HEK293 (cell line): ENCODE results near the gene FAM78A.

Experiments used
- CTCF ChIA-PET: fragments of 350-600 bp; formaldehyde crosslinking; extraction: SDS; loops from one replicate; lab custom pipeline; 2021; ENCODE audit warnings: antibody characterized with exemption; lab: Yijun Ruan, JAX
- POLR2A ChIA-PET: fragments of 300-600 bp; formaldehyde crosslinking; extraction: SDS; loops from one replicate; lab custom pipeline; 2020; ENCODE audit warnings: antibody characterized with exemption, inconsistent platforms; lab: Yijun Ruan, JAX
- H3K27ac ChIP-seq: fragments of 200-500 bp; sonication (Bioruptor generic); 2 replicates; pipeline ENCODE4 v1.5.1; 2014; ENCODE audit warnings: low read depth, low read length, control low read depth, inconsistent platforms; ENCODE audit errors: extremely low read depth
- H3K36me3 ChIP-seq, 2 experiments: fragments of 200-500 bp in 1 of 2; sonication (Bioruptor generic) in 1 of 2; 1 replicate in 1 of 2; 2 replicates in 1 of 2; pipeline ENCODE4 v1.5.1; 2014 to 2017; ENCODE audit warnings: inconsistent platforms in 2 of 2, low read length in 2 of 2; ENCODE audit not compliant: control insufficient read depth in 2 of 2, insufficient read depth in 1 of 2
- H3K4me1 ChIP-seq: fragments of 200-500 bp; sonication (Bioruptor generic); 2 replicates; pipeline ENCODE4 v1.5.1; 2014; ENCODE audit warnings: mild to moderate bottlenecking, low read length, inconsistent platforms; ENCODE audit not compliant: control insufficient read depth, insufficient read depth
- H3K4me3 ChIP-seq: 2 replicates; pipeline ENCODE4 v1.5.1; 2011; ENCODE audit warnings: low read depth, mild to moderate bottlenecking, control low read depth, low read length, moderate library complexity
- H3K9me3 ChIP-seq: fragments of 200-500 bp; sonication (Bioruptor generic); 2 replicates; pipeline ENCODE4 v1.5.1; 2014; ENCODE audit warnings: low read depth, low read length, inconsistent platforms; ENCODE audit not compliant: control insufficient read depth, insufficient read depth
- EGR2 ChIP-seq: fragments of 450-650 bp; formaldehyde crosslinking; IDR thresholded peaks from 2 replicates; pipeline ENCODE4 v1.5.1; 2016; ENCODE audit warnings: low read depth, missing biosample characterization, missing genetic modification characterization
- KLF9 ChIP-seq: fragments of 450-650 bp; formaldehyde crosslinking; IDR thresholded peaks from 2 replicates; pipeline ENCODE4 v1.5.1; 2016; ENCODE audit warnings: missing biosample characterization, missing genetic modification characterization, low read depth
- ZBTB8A ChIP-seq: fragments of 450-650 bp; formaldehyde crosslinking; IDR thresholded peaks from 2 replicates; pipeline ENCODE4 v1.5.1; 2016; ENCODE audit warnings: missing biosample characterization, missing genetic modification characterization
- ZFP3 ChIP-seq: fragments of 450-650 bp; formaldehyde crosslinking; IDR thresholded peaks from 2 replicates; pipeline ENCODE4 v1.5.1; 2016; ENCODE audit warnings: low read depth, missing biosample characterization, missing genetic modification characterization
- ZFP69B ChIP-seq: fragments of 450-650 bp; formaldehyde crosslinking; IDR thresholded peaks from 2 replicates; pipeline ENCODE4 v1.5.1; 2016; ENCODE audit warnings: missing biosample characterization, missing genetic modification characterization
- ZIC2 ChIP-seq: fragments of 450-650 bp; formaldehyde crosslinking; IDR thresholded peaks from 2 replicates; pipeline ENCODE4 v1.5.1; 2016; ENCODE audit warnings: missing biosample characterization, missing genetic modification characterization
- ZNF155 ChIP-seq: fragments of 450-650 bp; formaldehyde crosslinking; IDR thresholded peaks from 2 replicates; pipeline ENCODE4 v1.5.1; 2016; ENCODE audit warnings: missing biosample characterization, missing genetic modification characterization
- ZNF16 ChIP-seq: fragments of 450-650 bp; formaldehyde crosslinking; IDR thresholded peaks from 2 replicates; pipeline ENCODE4 v1.5.1; 2016; ENCODE audit warnings: low read depth, missing biosample characterization, missing genetic modification characterization
- ZNF341 ChIP-seq: fragments of 450-650 bp; formaldehyde crosslinking; IDR thresholded peaks from 2 replicates; pipeline ENCODE4; 2016; ENCODE audit warnings: low read depth, missing biosample characterization, missing genetic modification characterization
- ZNF366 ChIP-seq: fragments of 450-650 bp; formaldehyde crosslinking; conservative IDR thresholded peaks from 2 replicates; pipeline ENCODE4 v1.5.1; 2016; ENCODE audit warnings: missing biosample characterization, missing genetic modification characterization
- ZNF394 ChIP-seq: fragments of 450-650 bp; formaldehyde crosslinking; IDR thresholded peaks from 2 replicates; pipeline ENCODE4 v1.5.1; 2016; ENCODE audit warnings: missing biosample characterization, missing genetic modification characterization, mild to moderate bottlenecking, moderate library complexity, borderline replicate concordance
- ZNF544 ChIP-seq: fragments of 450-650 bp; formaldehyde crosslinking; IDR thresholded peaks from 2 replicates; pipeline ENCODE4 v1.5.0; 2017; ENCODE audit warnings: missing biosample characterization, missing genetic modification characterization
- ZNF623 ChIP-seq: fragments of 450-650 bp; formaldehyde crosslinking; IDR thresholded peaks from 2 replicates; pipeline ENCODE4 v1.5.1; 2016; ENCODE audit warnings: missing biosample characterization, missing genetic modification characterization
- ZNF707 ChIP-seq: fragments of 450-650 bp; formaldehyde crosslinking; IDR thresholded peaks from 2 replicates; pipeline ENCODE4 v1.5.1; 2016; ENCODE audit warnings: missing biosample characterization, missing genetic modification characterization
- ZNF777 ChIP-seq: fragments of 450-650 bp; formaldehyde crosslinking; IDR thresholded peaks from 2 replicates; pipeline ENCODE4 v1.5.1; 2017; ENCODE audit warnings: missing biosample characterization, missing genetic modification characterization, borderline replicate concordance
- ZSCAN4 ChIP-seq: fragments of 450-650 bp; formaldehyde crosslinking; IDR thresholded peaks from 2 replicates; pipeline ENCODE4 v1.5.1; 2017; ENCODE audit warnings: missing biosample characterization, missing genetic modification characterization
- TF ChIP-seq, protein P1 (sequence below): fragments of 450-650 bp; IDR thresholded peaks from 2 replicates; pipeline ENCODE4 v1.5.1; 2018; ENCODE audit warnings: missing biosample characterization, missing genetic modification characterization
- TF ChIP-seq, protein P2 (sequence below): fragments of 450-650 bp; formaldehyde crosslinking; IDR thresholded peaks from 2 replicates; pipeline ENCODE4 v1.5.1; 2016; ENCODE audit warnings: missing biosample characterization, missing genetic modification characterization
- TF ChIP-seq, protein P3 (sequence below): fragments of 450-650 bp; formaldehyde crosslinking; IDR thresholded peaks from 2 replicates; pipeline ENCODE4 v1.5.1; 2016; ENCODE audit warnings: missing biosample characterization, missing genetic modification characterization
- TF ChIP-seq, protein P4 (sequence below): fragments of 450-650 bp; formaldehyde crosslinking; IDR thresholded peaks from 2 replicates; pipeline ENCODE4; 2016; ENCODE audit warnings: missing biosample characterization, missing genetic modification characterization

FAM78A gene

GRCh38 chr9:131302244-131303075, 26.1 kb upstream of the FAM78A start:
- ChIA-PET POLR2A (no interaction called here), CTCF (interaction anchor here (0.7 to 1.0 kb wide), 3 partner anchors 34 to 245 kb away, joined by 3 to 4 read pairs (median 3); no protein-coding TSS in a partner anchor)
- H3K4me1 ChIP-seq: no peaks in the 10 kb centered on the region
- H3K27ac ChIP-seq: no peak overlapping the region
- H3K9me3 ChIP-seq: no peaks in the 10 kb centered on the region
- no peak for TF ChIP-seq ZFP3
- TF ChIP-seq ZNF777: no peak
- 0 out of 2 replicates have a peak, but pooled peaks have one; percentile 23 for TF ChIP-seq ZNF341 (tag by site-specific recombination)
- no peak overlapping the region for H3K4me3 ChIP-seq
- no peaks in the 10 kb centered on the region for H3K36me3 ChIP-seq

DNA sequence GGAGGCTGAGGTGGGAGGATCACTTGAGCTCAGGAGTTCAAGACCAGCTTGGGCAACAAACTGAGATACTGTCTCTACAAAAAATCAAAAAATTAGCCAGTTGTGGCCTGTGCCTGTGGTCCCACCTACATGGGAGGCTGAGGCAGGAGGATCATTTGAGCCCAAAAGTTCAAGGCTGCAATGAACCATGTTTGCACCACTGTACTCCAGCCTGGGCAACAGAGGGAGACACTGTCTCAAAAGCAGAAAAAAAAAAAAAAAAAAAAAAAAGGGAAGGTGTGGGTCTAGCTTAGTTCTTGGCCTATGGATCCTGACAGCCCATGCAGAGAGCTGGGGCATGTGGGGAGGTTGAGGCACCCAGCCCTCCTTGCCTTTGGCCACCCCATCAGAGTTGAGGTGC, 24.1 kb upstream of the FAM78A start:
- ChIA-PET CTCF (interaction anchor here (0.6 to 1.2 kb wide), 3 partner anchors 36 to 57 kb away, joined by 4 to 5 read pairs (median 5); no protein-coding TSS in a partner anchor), POLR2A (interaction anchor here (0.6 kb wide), 2 partner anchors 17 to 21 kb away, joined by 3 to 4 read pairs; no protein-coding TSS in a partner anchor)
- TF ChIP-seq ZNF155 (tag by site-specific recombination): no peak
- TF ChIP-seq ZBTB8A (tag by site-specific recombination): no peak
- no peak for TF ChIP-seq ZSCAN4 (tag by site-specific recombination)
- TF ChIP-seq ZNF366: no peak
- TF ChIP-seq, protein P1, sequence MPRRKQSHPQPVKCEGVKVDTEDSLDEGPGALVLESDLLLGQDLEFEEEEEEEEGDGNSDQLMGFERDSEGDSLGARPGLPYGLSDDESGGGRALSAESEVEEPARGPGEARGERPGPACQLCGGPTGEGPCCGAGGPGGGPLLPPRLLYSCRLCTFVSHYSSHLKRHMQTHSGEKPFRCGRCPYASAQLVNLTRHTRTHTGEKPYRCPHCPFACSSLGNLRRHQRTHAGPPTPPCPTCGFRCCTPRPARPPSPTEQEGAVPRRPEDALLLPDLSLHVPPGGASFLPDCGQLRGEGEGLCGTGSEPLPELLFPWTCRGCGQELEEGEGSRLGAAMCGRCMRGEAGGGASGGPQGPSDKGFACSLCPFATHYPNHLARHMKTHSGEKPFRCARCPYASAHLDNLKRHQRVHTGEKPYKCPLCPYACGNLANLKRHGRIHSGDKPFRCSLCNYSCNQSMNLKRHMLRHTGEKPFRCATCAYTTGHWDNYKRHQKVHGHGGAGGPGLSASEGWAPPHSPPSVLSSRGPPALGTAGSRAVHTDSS (tag by site-specific recombination): no peak
- TF ChIP-seq, protein P2, sequence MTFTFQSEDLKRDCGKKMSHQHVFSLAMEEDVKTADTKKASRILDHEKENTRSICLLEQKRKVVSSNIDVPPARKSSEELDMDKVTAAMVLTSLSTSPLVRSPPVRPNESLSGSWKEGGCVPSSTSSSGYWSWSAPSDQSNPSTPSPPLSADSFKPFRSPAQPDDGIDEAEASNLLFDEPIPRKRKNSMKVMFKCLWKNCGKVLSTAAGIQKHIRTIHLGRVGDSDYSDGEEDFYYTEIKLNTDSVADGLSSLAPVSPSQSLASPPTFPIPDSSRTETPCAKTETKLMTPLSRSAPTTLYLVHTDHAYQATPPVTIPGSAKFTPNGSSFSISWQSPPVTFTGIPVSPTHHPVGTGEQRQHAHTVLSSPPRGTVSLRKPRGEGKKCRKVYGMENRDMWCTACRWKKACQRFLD: no peak
- TF ChIP-seq ZIC2 (tag by site-specific recombination): no peak
- no peak for TF ChIP-seq ZNF16 (tag by site-specific recombination)
- no peak for TF ChIP-seq ZFP69B
- TF ChIP-seq ZNF623 (tag by site-specific recombination): no peak
- TF ChIP-seq KLF9: no peak
- no peak for TF ChIP-seq EGR2 (tag by site-specific recombination)
- TF ChIP-seq ZNF707 (tag by site-specific recombination): no peak
- no peak for TF ChIP-seq ZNF394
- TF ChIP-seq, protein P3, sequence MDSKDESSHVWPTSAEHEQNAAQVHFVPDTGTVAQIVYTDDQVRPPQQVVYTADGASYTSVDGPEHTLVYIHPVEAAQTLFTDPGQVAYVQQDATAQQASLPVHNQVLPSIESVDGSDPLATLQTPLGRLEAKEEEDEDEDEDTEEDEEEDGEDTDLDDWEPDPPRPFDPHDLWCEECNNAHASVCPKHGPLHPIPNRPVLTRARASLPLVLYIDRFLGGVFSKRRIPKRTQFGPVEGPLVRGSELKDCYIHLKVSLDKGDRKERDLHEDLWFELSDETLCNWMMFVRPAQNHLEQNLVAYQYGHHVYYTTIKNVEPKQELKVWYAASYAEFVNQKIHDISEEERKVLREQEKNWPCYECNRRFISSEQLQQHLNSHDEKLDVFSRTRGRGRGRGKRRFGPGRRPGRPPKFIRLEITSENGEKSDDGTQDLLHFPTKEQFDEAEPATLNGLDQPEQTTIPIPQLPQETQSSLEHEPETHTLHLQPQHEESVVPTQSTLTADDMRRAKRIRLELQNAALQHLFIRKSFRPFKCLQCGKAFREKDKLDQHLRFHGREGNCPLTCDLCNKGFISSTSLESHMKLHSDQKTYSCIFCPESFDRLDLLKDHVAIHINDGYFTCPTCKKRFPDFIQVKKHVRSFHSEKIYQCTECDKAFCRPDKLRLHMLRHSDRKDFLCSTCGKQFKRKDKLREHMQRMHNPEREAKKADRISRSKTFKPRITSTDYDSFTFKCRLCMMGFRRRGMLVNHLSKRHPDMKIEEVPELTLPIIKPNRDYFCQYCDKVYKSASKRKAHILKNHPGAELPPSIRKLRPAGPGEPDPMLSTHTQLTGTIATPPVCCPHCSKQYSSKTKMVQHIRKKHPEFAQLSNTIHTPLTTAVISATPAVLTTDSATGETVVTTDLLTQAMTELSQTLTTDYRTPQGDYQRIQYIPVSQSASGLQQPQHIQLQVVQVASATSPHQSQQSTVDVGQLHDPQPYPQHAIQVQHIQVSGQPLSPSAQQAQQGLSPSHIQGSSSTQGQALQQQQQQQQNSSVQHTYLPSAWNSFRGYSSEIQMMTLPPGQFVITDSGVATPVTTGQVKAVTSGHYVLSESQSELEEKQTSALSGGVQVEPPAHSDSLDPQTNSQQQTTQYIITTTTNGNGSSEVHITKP (tag by site-specific recombination): no peak
- TF ChIP-seq ZNF544 (tag by site-specific recombination): no peak
- TF ChIP-seq, protein P4, sequence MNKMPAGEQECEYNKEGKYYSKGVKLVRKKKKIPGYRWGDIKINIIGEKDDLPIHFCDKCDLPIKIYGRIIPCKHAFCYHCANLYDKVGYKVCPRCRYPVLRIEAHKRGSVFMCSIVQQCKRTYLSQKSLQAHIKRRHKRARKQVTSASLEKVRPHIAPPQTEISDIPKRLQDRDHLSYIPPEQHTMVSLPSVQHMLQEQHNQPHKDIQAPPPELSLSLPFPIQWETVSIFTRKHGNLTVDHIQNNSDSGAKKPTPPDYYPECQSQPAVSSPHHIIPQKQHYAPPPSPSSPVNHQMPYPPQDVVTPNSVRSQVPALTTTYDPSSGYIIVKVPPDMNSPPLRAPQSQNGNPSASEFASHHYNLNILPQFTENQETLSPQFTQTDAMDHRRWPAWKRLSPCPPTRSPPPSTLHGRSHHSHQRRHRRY (tag by site-specific recombination): no peak
- Histone ChIP-seq H3K9me3 (no peaks in the 10 kb centered on the region), H3K36me3 (no peaks in the 10 kb centered on the region), H3K4me1 (no peaks in the 10 kb centered on the region), H3K27ac (no peak overlapping the region), H3K4me3 (no peak overlapping the region)
